Brain microvascular endothelial cell (primary cell): ENCODE measurements around the gene OR8D1.
"Not testable (repeated sequence)": the region's sequence is repeated elsewhere in the genome, so short reads cannot be mapped to it uniquely, and the experiment has no call there.

ENCODE experiments used
- DNase-seq: peaks from one replicate; pipeline ENCODE4 v3.0.0-alpha.2; 2020
- H3K27ac ChIP-seq: fragments of 250-450 bp; sonication (Bioruptor Pico); 2 replicates; pipeline ENCODE4 v1.5.1; 2020; ENCODE audit warnings: mild to moderate bottlenecking, moderate library complexity
- H3K27me3 ChIP-seq: fragments of 250-450 bp; sonication (Bioruptor Pico); replicated peaks from 2 replicates; pipeline ENCODE4 v1.5.1; 2020; ENCODE audit warnings: mild to moderate bottlenecking
- H3K36me3 ChIP-seq: fragments of 250-450 bp; sonication (Bioruptor Pico); replicated peaks from 2 replicates; pipeline ENCODE4 v1.5.1; 2020; ENCODE audit warnings: mild to moderate bottlenecking
- H3K4me3 ChIP-seq: 2 replicates; pipeline ENCODE4 v1.5.1; 2011; ENCODE audit warnings: low read depth, mild to moderate bottlenecking, control low read depth, low read length, moderate library complexity
- CTCF ChIP-seq: IDR thresholded peaks from 2 replicates; pipeline ENCODE4 v1.5.1; 2011; ENCODE audit warnings: low read depth, mild to moderate bottlenecking, moderate library complexity, low read length, control low read depth, inconsistent platforms; ENCODE audit errors: missing control alignments
- in situ Hi-C: cut with HindIII; loops from 2 replicates; pipeline ENCODE4 v1.10.0; 2017; ENCODE audit warnings: low sequenced_read_pairs, low pct_ligation_motif_present

Gene OR8D1

GRCh38 chr11:124285610-124286344 lies 28.0 kb downstream of the OR8D1 start:
- Histone ChIP-seq H3K27ac (peak overlapping the region; percentile 69), H3K4me3 (no peak overlapping the region), H3K36me3 (no peaks in the 10 kb centered on the region), H3K27me3 (no peaks in the 10 kb centered on the region)
- peak; percentile 17 for DNase-seq
- in situ Hi-C loops: no loop called here
- TF ChIP-seq CTCF: no peak

GRCh38 chr11:124278261-124278660 lies 35.5 kb downstream of the OR8D1 start:
- Histone ChIP-seq H3K36me3 (no peaks in the 10 kb centered on the region), H3K4me3 (no peak overlapping the region), H3K27me3 (no peaks in the 10 kb centered on the region), H3K27ac (no peak overlapping the region)
- no peak for TF ChIP-seq CTCF
- in situ Hi-C loops: no loop called here
- DNase-seq: no peak

GRCh38 chr11:124277804-124278203 lies 35.9 kb downstream of the OR8D1 start:
- TF ChIP-seq CTCF: peak; percentile 33
- DNase-seq: no peak
- in situ Hi-C loops: no loop called here

GRCh38 chr11:124277207-124277606 lies 36.5 kb downstream of the OR8D1 start:
- no peaks in the 10 kb centered on the region for H3K36me3 ChIP-seq
- no peak for DNase-seq
- TF ChIP-seq CTCF: no peak
- no peak overlapping the region for H3K27ac ChIP-seq
- in situ Hi-C loops: no loop called here
- H3K4me3 ChIP-seq: no peak overlapping the region
- no peaks in the 10 kb centered on the region for H3K27me3 ChIP-seq

More at GRCh38 chr11:124277804-124278203, 35.9 kb downstream of the OR8D1 start:
- no peak overlapping the region for H3K27ac ChIP-seq
- H3K4me3 ChIP-seq: no peak overlapping the region
- no peaks in the 10 kb centered on the region for H3K27me3 ChIP-seq
- no peaks in the 10 kb centered on the region for H3K36me3 ChIP-seq

GRCh38 chr11:124276081-124276480 lies 37.7 kb downstream of the OR8D1 start:
- Histone ChIP-seq H3K27me3 (no peaks in the 10 kb centered on the region), H3K4me3 (no peak overlapping the region), H3K27ac (no peak overlapping the region), H3K36me3 (no peaks in the 10 kb centered on the region)
- no peak for DNase-seq
- TF ChIP-seq CTCF: no peak
- in situ Hi-C loops: no loop called here

- Histone ChIP-seq H3K27me3 (no peaks in the 10 kb centered on the region), H3K4me3 (no peak overlapping the region), H3K27ac (no peak overlapping the region), H3K36me3 (no peaks in the 10 kb centered on the region)
- DNase-seq: no peak
- no peak for TF ChIP-seq CTCF
- in situ Hi-C loops: no loop called here
Observed at GRCh38 chr11:124274000-124274399, 39.7 kb downstream of the OR8D1 start.

- in situ Hi-C loops, H3K27me3 ChIP-seq, H3K27ac ChIP-seq, DNase-seq, H3K4me3 ChIP-seq, H3K36me3 ChIP-seq: not testable (repeated sequence)
Observed at GRCh38 chr11:124270886-124271285, 42.9 kb downstream of the OR8D1 start.

- not testable (repeated sequence) for DNase-seq, H3K4me3 ChIP-seq, H3K36me3 ChIP-seq
Observed at GRCh38 chr11:124265041-124265440, 48.7 kb downstream of the OR8D1 start.

More at GRCh38 chr11:124265041-124265440, 48.7 kb downstream of the OR8D1 start:
- H3K27ac ChIP-seq, in situ Hi-C loops, H3K27me3 ChIP-seq: not testable (repeated sequence)
